GM23338 (cell line): ENCODE data around the gene ABCC1.

Experiments used
- CTCF ChIP-seq, 2 experiments: fragments of 200-600 bp in 1 of 2; sonication (generic) in 1 of 2; conservative IDR thresholded peaks; 2 replicates each; pipeline versions ENCODE4 v1.5.1 to v1.6.1; 2016 to 2017; ENCODE audit warnings: antibody characterized with exemption in 2 of 2, low read depth in 2 of 2, mild to moderate bottlenecking in 2 of 2, moderate library complexity in 1 of 2
- EZH2phosphoT487 ChIP-seq: fragments of 200-600 bp; sonication (generic); IDR thresholded peaks from one replicate; pipeline ENCODE4 v1.8.1; 2018; ENCODE audit warnings: antibody characterized with exemption; ENCODE audit not compliant: unreplicated experiment
- TF ChIP-seq, protein P1 (sequence below): IDR thresholded peaks from 2 replicates; pipeline ENCODE4 v1.6.1; 2016; ENCODE audit warnings: antibody characterized with exemption

DNA sequence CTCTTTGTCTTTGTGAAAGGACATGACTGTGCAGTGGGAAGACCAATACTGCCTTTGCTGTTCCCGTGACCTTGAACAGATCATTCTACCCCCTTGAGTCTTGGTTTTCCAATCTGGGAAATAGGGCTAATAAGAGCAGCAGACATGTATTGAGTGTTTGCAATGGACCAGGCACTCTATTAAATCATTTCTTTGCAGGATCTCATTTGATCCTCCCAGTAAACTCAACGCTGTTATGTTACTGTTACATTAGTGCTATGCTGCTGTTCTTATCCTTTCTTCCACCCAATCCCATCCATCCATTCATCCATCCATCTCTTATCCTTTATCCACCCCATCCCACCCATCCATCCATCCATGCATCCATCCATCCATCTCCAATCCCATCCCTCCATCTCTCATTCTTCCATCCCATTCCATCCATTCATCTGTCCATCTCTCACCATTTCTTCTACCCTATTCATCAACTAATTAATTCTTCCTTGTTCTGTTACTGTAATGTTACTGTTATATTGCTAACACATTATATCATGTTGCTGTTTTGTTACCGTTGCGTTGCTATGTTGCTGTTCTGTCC lies 208.8 kb downstream of the ABCC1 start:
- TF ChIP-seq, protein P1, sequence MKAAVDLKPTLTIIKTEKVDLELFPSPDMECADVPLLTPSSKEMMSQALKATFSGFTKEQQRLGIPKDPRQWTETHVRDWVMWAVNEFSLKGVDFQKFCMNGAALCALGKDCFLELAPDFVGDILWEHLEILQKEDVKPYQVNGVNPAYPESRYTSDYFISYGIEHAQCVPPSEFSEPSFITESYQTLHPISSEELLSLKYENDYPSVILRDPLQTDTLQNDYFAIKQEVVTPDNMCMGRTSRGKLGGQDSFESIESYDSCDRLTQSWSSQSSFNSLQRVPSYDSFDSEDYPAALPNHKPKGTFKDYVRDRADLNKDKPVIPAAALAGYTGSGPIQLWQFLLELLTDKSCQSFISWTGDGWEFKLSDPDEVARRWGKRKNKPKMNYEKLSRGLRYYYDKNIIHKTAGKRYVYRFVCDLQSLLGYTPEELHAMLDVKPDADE: no peak
- TF ChIP-seq CTCF (conservative IDR thresholded peaks at IDR 0.05; ENCODE audit: low read depth in 2 of 2): no peak
- TF ChIP-seq EZH2phosphoT487: no peak
